Peyer's patch (tissue), 4 donors: ENCODE results near the gene RBM12.

Experiments
- CTCF ChIP-seq, 6 experiments: fragments of 450-650 bp in 4 of 6; fragments of 200-600 bp in 2 of 6; sonication (generic) in 1 of 6; IDR thresholded peaks; one replicate each; pipeline ENCODE4 v1.5.1; 2017 to 2019; ENCODE audit warnings: antibody characterized with exemption in 6 of 6, mild to moderate bottlenecking in 3 of 6, moderate library complexity in 1 of 6
- POLR2A ChIP-seq, 2 donors: fragments of 450-650 bp; IDR thresholded peaks; one replicate each; pipeline ENCODE4 v1.5.1; 2017; ENCODE audit warnings: antibody characterized with exemption in 2 of 2, mild to moderate bottlenecking in 2 of 2, moderate library complexity in 2 of 2

- peak in 5 of 6 experiments; percentile 14 to 31 (median 28) for TF ChIP-seq CTCF (IDR thresholded peaks at IDR 0.05)
- no peak for TF ChIP-seq POLR2A (IDR thresholded peaks at IDR 0.05)
These were observed 60.3 kb downstream of the RBM12 start for GRCh38 chr20:35604449-35604747.
